ENCODE results near the gene CLASP2.
"Not testable (repeated sequence)": the region's sequence is repeated elsewhere in the genome, so short reads cannot be mapped to it uniquely, and the experiment has no call there.

Gene CLASP2

DNA sequence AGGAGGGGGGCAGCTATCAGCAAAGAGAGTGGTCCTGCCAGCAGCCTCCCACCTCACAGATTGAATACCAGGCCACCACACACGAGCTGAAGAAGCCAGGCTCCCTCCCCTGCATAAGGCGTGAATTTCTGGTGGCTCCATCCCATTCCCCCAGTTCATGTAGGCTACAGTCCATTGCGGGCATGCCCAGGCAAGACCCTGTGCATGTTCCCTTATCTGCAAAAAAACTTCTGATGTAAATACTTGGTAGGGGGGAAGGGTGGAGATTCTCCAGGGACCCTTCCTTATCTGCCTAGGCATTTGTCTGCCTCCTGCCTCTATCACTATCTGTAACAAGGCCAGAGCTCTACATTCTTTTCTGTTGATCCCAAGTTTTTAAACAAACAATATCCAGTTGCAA is 250.3 kb downstream of the CLASP2 start:
- H3K36me3 Mint-ChIP-seq (ENCODE audit: low read depth), result peaks cover 8% of the 10 kb centered on the region
- H3K4me1 Mint-ChIP-seq (ENCODE audit: low read depth), result no peaks in the 10 kb centered on the region
- DNase-seq (ENCODE audit: low spot score), result no peak
- no peak overlapping the region for H3K4me3 Mint-ChIP-seq
- no peaks in the 10 kb centered on the region for H3K27me3 Mint-ChIP-seq (ENCODE audit: low read depth)
- no peak overlapping the region for H3K27ac Mint-ChIP-seq
- peaks cover 12% of the 10 kb centered on the region for H3K9me3 Mint-ChIP-seq

DNA sequence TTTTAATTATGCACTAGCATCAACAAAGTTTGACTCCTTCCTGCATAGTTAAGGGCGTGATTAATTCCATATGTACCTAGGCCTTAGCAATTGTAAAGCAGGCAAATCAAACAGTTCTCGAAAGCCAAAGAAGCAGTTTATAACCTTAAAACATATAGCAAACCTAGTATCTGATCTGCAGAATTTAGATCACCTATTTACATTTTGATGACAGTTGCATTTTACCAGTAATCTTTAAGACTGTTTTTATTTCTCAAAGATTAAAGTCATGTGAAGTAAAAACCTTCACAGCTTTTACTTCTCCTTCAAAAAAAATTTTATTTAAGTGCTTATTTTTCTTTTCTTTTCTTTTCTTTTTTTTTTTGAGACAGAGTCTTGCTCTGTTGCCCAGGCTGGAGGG is 257.0 kb downstream of the CLASP2 start:
- no peaks in the 10 kb centered on the region for H3K27me3 Mint-ChIP-seq (ENCODE audit: low read depth)
- H3K9me3 Mint-ChIP-seq, result peaks cover 20% of the 10 kb centered on the region
- no peak overlapping the region for H3K27ac Mint-ChIP-seq
- no peak overlapping the region for H3K4me3 Mint-ChIP-seq
- no peaks in the 10 kb centered on the region for H3K4me1 Mint-ChIP-seq (ENCODE audit: low read depth)
- DNase-seq (ENCODE audit: low spot score), result no peak
- H3K36me3 Mint-ChIP-seq (ENCODE audit: low read depth), result peaks cover 2% of the 10 kb centered on the region

DNA sequence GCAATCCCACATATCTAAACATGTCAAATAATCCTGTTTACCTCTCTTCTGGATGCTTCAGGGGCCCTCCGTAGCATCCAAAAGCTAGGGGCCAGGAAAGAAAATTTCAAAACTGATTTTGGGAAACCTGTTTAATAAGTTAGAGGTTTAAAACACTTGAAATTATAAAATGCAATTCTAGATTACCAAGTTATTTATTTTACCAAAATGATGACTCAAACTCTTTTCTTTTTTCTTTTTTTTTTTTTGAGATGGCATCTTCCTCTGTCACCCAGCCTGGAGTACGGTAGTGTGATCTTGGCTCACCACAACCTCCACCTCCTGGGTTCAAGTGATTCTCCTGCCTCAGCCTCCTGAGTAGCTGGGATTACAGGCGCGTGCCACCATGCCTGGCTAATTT is 258.5 kb downstream of the CLASP2 start:
- not testable (repeated sequence) for H3K4me3 Mint-ChIP-seq; H3K36me3 Mint-ChIP-seq (ENCODE audit: low read depth); H3K27ac Mint-ChIP-seq; H3K4me1 Mint-ChIP-seq (ENCODE audit: low read depth); DNase-seq (ENCODE audit: low spot score); H3K27me3 Mint-ChIP-seq (ENCODE audit: low read depth)
- peaks cover 23% of the 10 kb centered on the region for H3K9me3 Mint-ChIP-seq

DNA sequence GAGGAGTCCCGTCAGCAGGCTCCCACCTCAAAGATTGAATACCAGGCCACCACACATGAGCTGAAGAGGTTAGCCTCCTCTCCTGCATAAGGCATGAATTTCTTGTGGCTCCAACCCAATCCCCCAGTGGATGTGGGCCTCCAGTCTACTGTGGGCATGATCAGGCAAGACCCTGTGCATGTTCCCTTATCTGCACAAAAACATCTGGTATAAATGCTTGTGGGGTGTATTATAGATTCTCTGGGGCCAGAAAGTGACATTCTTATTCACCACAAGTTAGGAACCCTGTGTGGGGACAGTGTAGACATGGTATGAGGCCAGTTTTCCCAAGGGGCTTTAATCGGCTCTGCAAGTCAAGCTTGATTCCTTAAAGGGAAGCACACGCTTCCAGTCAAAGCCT is 259.6 kb downstream of the CLASP2 start:
- Mint-ChIP-seq H3K4me3 (no peak overlapping the region), H3K27me3 (ENCODE audit: low read depth) (no peaks in the 10 kb centered on the region), H3K27ac (no peak overlapping the region), H3K36me3 (ENCODE audit: low read depth) (peaks cover 12% of the 10 kb centered on the region), H3K4me1 (ENCODE audit: low read depth) (peaks cover 8% of the 10 kb centered on the region), H3K9me3 (peaks cover 31% of the 10 kb centered on the region)
- DNase-seq (ENCODE audit: low spot score), result no peak

DNA sequence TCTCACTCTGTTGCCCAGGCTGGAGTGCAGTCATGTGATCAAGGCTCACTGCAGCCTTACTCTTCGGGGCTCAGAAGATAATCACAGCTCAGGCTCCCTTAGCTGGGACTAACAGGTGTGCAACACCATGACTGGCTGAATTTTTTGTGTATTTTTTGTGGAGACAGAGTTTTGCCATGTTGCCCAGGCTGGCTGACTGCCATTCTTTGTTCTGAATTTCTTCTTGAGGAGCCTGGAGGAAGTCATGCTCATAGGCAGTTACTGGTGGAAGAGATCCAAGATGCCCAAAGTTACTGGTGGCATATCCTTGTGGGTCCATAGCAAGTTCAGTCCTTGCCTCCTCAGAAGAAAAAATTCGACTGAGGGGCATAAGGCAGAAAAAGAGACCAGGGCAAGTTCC is 261.3 kb downstream of the CLASP2 start:
- Mint-ChIP-seq H3K4me1 (ENCODE audit: low read depth) (peaks cover 8% of the 10 kb centered on the region), H3K27ac (no peak overlapping the region), H3K4me3 (no peak overlapping the region), H3K36me3 (ENCODE audit: low read depth) (peaks cover 12% of the 10 kb centered on the region), H3K9me3 (peaks cover 31% of the 10 kb centered on the region), H3K27me3 (ENCODE audit: low read depth) (no peaks in the 10 kb centered on the region)
- DNase-seq (ENCODE audit: low spot score), result no peak

DNA sequence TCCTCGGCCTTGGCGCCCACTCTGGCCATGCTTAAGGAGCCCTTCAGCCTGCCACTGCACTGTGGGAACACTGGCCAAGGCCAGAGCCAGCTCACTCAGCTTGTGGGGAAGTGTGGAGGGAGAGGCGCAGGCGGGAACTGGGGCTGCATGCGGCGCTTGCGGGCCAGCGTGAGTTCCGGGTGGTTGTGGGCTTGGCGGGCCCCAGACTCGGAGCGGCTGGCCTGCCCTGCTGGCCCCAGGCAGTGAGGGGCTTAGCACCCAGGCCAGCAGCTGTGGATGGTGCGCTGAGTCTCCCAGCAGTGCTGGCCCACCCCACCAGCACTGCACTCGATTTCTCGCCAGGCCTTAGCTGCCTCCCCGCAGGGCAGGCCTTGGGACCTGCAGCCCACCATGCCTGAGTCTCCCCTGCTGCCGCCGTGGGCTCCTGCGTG is 264.7 kb downstream of the CLASP2 start:
- H3K27me3 Mint-ChIP-seq (ENCODE audit: low read depth), result no peaks in the 10 kb centered on the region
- peaks cover 8% of the 10 kb centered on the region for H3K4me1 Mint-ChIP-seq (ENCODE audit: low read depth)
- H3K9me3 Mint-ChIP-seq, result peaks cover 14% of the 10 kb centered on the region
- no peak overlapping the region for H3K4me3 Mint-ChIP-seq
- no peak overlapping the region for H3K27ac Mint-ChIP-seq
- DNase-seq (ENCODE audit: low spot score), result no peak
- H3K36me3 Mint-ChIP-seq (ENCODE audit: low read depth), result peaks cover 12% of the 10 kb centered on the region

DNA sequence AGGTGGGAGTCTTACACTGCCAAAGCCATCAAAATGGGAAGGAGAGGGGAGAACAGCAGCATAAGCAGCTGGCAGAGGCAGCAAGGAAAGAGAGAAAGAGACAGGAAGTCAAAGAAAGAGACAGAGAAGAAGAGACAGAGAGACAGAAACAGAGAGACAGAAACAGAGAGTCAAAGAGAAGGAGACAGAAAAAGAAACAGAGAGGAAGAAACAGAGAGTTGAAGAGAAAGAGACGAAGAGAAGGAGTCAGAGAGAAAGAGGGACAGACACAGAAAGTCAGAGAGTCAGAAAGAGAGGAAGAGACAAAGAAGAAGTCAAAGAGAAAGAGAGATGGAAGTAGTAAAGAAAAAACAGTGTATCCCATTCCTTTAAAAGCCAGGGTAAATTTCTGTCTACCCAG is 266.1 kb downstream of the CLASP2 start:
- not testable (repeated sequence) for H3K27ac Mint-ChIP-seq; DNase-seq (ENCODE audit: low spot score); H3K27me3 Mint-ChIP-seq (ENCODE audit: low read depth); H3K4me3 Mint-ChIP-seq
- H3K36me3 Mint-ChIP-seq (ENCODE audit: low read depth), result peaks cover 10% of the 10 kb centered on the region
- H3K9me3 Mint-ChIP-seq, result peaks cover 10% of the 10 kb centered on the region
- H3K4me1 Mint-ChIP-seq (ENCODE audit: low read depth), result peaks cover 17% of the 10 kb centered on the region

DNA sequence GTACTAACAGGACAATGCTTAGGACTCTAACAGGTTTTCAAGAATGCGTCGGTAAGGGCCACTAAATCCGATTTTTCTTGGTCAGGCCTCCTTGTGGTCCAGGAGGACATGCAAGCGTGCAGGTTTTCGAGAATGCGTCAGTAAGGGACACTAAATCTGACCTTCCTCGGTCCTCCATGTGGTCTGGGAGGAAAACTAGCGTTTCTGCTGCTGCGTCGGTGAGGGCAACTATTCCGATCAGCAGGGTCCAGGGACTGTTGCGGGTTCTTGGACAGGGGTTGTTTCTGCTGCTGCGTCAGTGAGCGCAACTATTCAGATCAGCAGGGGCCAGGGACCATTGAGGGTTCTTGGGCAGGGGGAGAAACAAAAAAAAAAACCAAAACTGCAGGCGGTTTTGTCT is 270.1 kb downstream of the CLASP2 start:
- Mint-ChIP-seq H3K27me3 (ENCODE audit: low read depth) (no peaks in the 10 kb centered on the region), H3K4me3 (peak overlapping the region; percentile 81), H3K36me3 (ENCODE audit: low read depth) (no peaks in the 10 kb centered on the region), H3K9me3 (no peaks in the 10 kb centered on the region), H3K27ac (no peak overlapping the region), H3K4me1 (ENCODE audit: low read depth) (peaks cover 15% of the 10 kb centered on the region)
- DNase-seq (ENCODE audit: low spot score), result no peak

DNA sequence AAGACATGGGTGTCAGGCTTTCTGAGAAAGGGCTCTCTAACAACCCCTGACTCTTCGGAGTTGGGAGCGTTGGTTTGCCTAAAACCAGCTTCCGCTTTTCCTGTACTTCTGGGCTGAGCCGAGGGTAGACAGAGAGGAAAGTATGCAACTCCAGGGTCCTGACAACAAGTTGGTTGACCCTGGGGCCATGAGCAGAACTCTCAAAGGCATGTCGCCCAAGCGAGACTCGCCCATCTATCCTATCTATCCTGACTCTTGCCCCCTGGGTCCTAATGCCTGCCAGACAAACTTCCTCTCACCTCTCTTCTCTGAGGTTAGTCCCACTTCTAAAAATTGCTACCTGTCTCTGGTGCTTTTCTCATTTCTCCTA is 270.8 kb downstream of the CLASP2 start:
- peak overlapping the region; percentile 81 for H3K4me3 Mint-ChIP-seq
- H3K27me3 Mint-ChIP-seq (ENCODE audit: low read depth); H3K27ac Mint-ChIP-seq; H3K36me3 Mint-ChIP-seq (ENCODE audit: low read depth); H3K9me3 Mint-ChIP-seq; DNase-seq (ENCODE audit: low spot score): not testable (repeated sequence)
- H3K4me1 Mint-ChIP-seq (ENCODE audit: low read depth), result peaks cover 15% of the 10 kb centered on the region

Measured in T-helper 2 cell treated with Interferon-gamma antibody and Interleukin-4, amounts not matched to agents 5 μg/mL and 100 μg/mL, for 36 hours (primary cell).